H9 (cell line): ENCODE results near the gene IGSF9B. TPM values are rescaled to one million over a fixed set of nuclear protein-coding genes. Genes with fewer than 3 reads are reported as not detected.

ENCODE experiments used
- DNase-seq: peaks from one replicate; pipeline ENCODE4 v3.0.0-alpha.2; 2017
- H2AFZ ChIP-seq: one replicate; pipeline ENCODE4 v1.6.1; 2013; ENCODE audit warnings: mild to moderate bottlenecking, low read length, control low read depth, moderate library complexity
- H2AK5ac ChIP-seq: 2 replicates; pipeline ENCODE4 v1.6.1; 2013; ENCODE audit warnings: low read length, control low read depth, mixed read lengths; ENCODE audit not compliant: insufficient read length
- H2BK120ac ChIP-seq: one replicate; pipeline ENCODE4 v1.6.1; 2013; ENCODE audit warnings: low read depth, mild to moderate bottlenecking, low read length, control low read depth, inconsistent platforms; ENCODE audit not compliant: poor library complexity, severe bottlenecking
- H2BK12ac ChIP-seq: 2 replicates; pipeline ENCODE4 v1.6.1; 2013; ENCODE audit warnings: low read length, control low read depth, mixed read lengths, low read depth; ENCODE audit not compliant: insufficient read length
- H2BK15ac ChIP-seq: 2 replicates; pipeline ENCODE4 v1.6.1; 2013; ENCODE audit warnings: low read depth, low read length, control low read depth
- H2BK20ac ChIP-seq: one replicate; pipeline ENCODE4 v1.6.1; 2013; ENCODE audit warnings: low read depth, mild to moderate bottlenecking, low read length, control low read depth, inconsistent platforms; ENCODE audit not compliant: poor library complexity, severe bottlenecking
- H2BK5ac ChIP-seq: 2 replicates; pipeline ENCODE4 v1.6.1; 2013; ENCODE audit warnings: low read length, control low read depth, mixed read lengths; ENCODE audit not compliant: insufficient read length
- H3K14ac ChIP-seq: 2 replicates; pipeline ENCODE4 v1.6.1; 2013; ENCODE audit warnings: low read length, control low read depth; ENCODE audit not compliant: insufficient read depth
- H3K18ac ChIP-seq: 2 replicates; pipeline ENCODE4 v1.6.1; 2013; ENCODE audit warnings: low read depth, mild to moderate bottlenecking, mixed read lengths, low read length, control low read depth; ENCODE audit not compliant: insufficient read length
- H3K23ac ChIP-seq: 2 replicates; pipeline ENCODE4 v1.6.1; 2013; ENCODE audit warnings: low read length, control low read depth, mixed read lengths, low read depth; ENCODE audit not compliant: insufficient read length
- H3K23me2 ChIP-seq: 2 replicates; pipeline ENCODE4 v1.6.1; 2013; ENCODE audit warnings: low read depth, mild to moderate bottlenecking, mixed read lengths, low read length, control low read depth; ENCODE audit not compliant: insufficient read length, poor library complexity, severe bottlenecking
- H3K27ac ChIP-seq: 2 replicates; pipeline ENCODE4 v1.5.1; 2013; ENCODE audit warnings: low read length, control low read depth, mixed read lengths, low read depth; ENCODE audit not compliant: insufficient read length
- H3K27me3 ChIP-seq: 2 replicates; pipeline ENCODE4 v1.6.1; 2013; ENCODE audit warnings: low read length, control low read depth, inconsistent platforms; ENCODE audit not compliant: insufficient read depth
- H3K4ac ChIP-seq: 2 replicates; pipeline ENCODE4 v1.6.1; 2013; ENCODE audit warnings: low read depth, mild to moderate bottlenecking, control low read depth, inconsistent platforms, low read length, moderate library complexity
- H3K4me1 ChIP-seq: 2 replicates; pipeline ENCODE4 v1.6.1; 2013; ENCODE audit warnings: low read length, control low read depth, inconsistent platforms; ENCODE audit not compliant: insufficient read depth
- H3K4me2 ChIP-seq: 2 replicates; pipeline ENCODE4 v1.6.1; 2013; ENCODE audit warnings: low read length, control low read depth, mixed read lengths; ENCODE audit not compliant: insufficient read length, insufficient read depth
- H3K56ac ChIP-seq: 2 replicates; pipeline ENCODE4 v1.6.1; 2013; ENCODE audit warnings: low read depth, mild to moderate bottlenecking, mixed read lengths, low read length, control low read depth; ENCODE audit not compliant: insufficient read length
- H3K79me1 ChIP-seq: 2 replicates; pipeline ENCODE4 v1.6.1; 2013; ENCODE audit warnings: low read depth, mild to moderate bottlenecking, moderate library complexity, low read length, control low read depth, inconsistent platforms; ENCODE audit not compliant: insufficient read depth, poor library complexity, severe bottlenecking
- H3K79me2 ChIP-seq: 2 replicates; pipeline ENCODE4 v1.6.1; 2013; ENCODE audit warnings: low read length, control low read depth, inconsistent platforms; ENCODE audit not compliant: insufficient read depth
- H3K9ac ChIP-seq: 2 replicates; pipeline ENCODE4 v1.6.1; 2013; ENCODE audit warnings: low read length, control low read depth, mixed read lengths; ENCODE audit not compliant: insufficient read length; ENCODE audit errors: extremely low read depth
- H3K9me3 ChIP-seq: one replicate; pipeline ENCODE4 v1.6.1; 2013; ENCODE audit warnings: low read depth, low read length, inconsistent platforms; ENCODE audit not compliant: control insufficient read depth
- H3T11ph ChIP-seq: one replicate; pipeline ENCODE4 v1.6.1; 2013; ENCODE audit warnings: mild to moderate bottlenecking, low read length, control low read depth, inconsistent platforms
- H4K20me1 ChIP-seq: one replicate; pipeline ENCODE4 v1.6.1; 2013; ENCODE audit not compliant: control insufficient read depth, insufficient read length, insufficient read depth
- H4K5ac ChIP-seq: 2 replicates; pipeline ENCODE4 v1.6.1; 2013; ENCODE audit warnings: low read depth, mild to moderate bottlenecking, mixed read lengths, low read length, control low read depth; ENCODE audit not compliant: insufficient read length
- H4K8ac ChIP-seq: replicated peaks from 2 replicates; pipeline ENCODE4 v1.6.1; 2013; ENCODE audit warnings: low read length, control low read depth, mixed read lengths, low read depth; ENCODE audit not compliant: insufficient read length
- H4K91ac ChIP-seq: 2 replicates; pipeline ENCODE4 v1.6.1; 2013; ENCODE audit warnings: low read depth, mild to moderate bottlenecking, moderate library complexity, mixed read lengths, low read length, control low read depth; ENCODE audit not compliant: insufficient read length
- H3K27ac Mint-ChIP-seq, 3 experiments: 2 replicates in 2 of 3; 3 replicates in 1 of 3; pipeline ENCODE4 v1.8.0; 2020 to 2021; ENCODE audit warnings: mixed read lengths in 3 of 3, mild to moderate bottlenecking in 1 of 3, moderate library complexity in 1 of 3
- H3K27me3 Mint-ChIP-seq: 2 replicates; pipeline ENCODE4 v1.8.0; 2021; ENCODE audit warnings: low read depth, mild to moderate bottlenecking, moderate library complexity, mixed read lengths
- H3K36me3 Mint-ChIP-seq, 3 experiments: 2 replicates in 2 of 3; 3 replicates in 1 of 3; pipeline ENCODE4 v1.8.0; 2020 to 2021; ENCODE audit warnings: low read depth in 3 of 3, mixed read lengths in 3 of 3; ENCODE audit not compliant: insufficient read depth in 1 of 3
- H3K4me1 Mint-ChIP-seq, 2 experiments: 2 replicates each; pipeline ENCODE4 v1.8.0; 2020; ENCODE audit warnings: mixed read lengths in 2 of 2
- H3K4me3 Mint-ChIP-seq, 2 experiments: 2 replicates in 1 of 2; 3 replicates in 1 of 2; pipeline ENCODE4 v1.8.0; 2020 to 2021; ENCODE audit warnings: mild to moderate bottlenecking in 2 of 2, mixed read lengths in 2 of 2, moderate library complexity in 1 of 2
- H3K9me3 Mint-ChIP-seq, 2 experiments: 2 replicates in 1 of 2; 3 replicates in 1 of 2; pipeline ENCODE4 v1.8.0; 2020; ENCODE audit warnings: mild to moderate bottlenecking in 2 of 2, mixed read lengths in 2 of 2, moderate library complexity in 1 of 2
- WGBS: extraction: QIAGEN DNeasy Blood & Tissue Kit; methylation state at CpG from one replicate; pipeline ENCODE4 v1.1.7; 2013; ENCODE audit warnings: missing lambda C conversion rate, low lambda C conversion rate, mixed read lengths; ENCODE audit not compliant: insufficient read length; ENCODE audit errors: extremely low coverage; 5-methylcytosine and 5-hydroxymethylcytosine counted together
- total RNA-seq: library from RNA; stranded (reverse); gene quantifications from 2 replicates; pipeline ENCODE4 v1.2.1, GENCODE V29; 2021
- TF ChIP-seq, protein P1 (sequence below): fragments of 200-600 bp; sonication (generic); conservative IDR thresholded peaks from 3 replicates; pipeline ENCODE4 v1.8.0; 2021; ENCODE audit warnings: antibody characterized with exemption, mild to moderate bottlenecking

Gene IGSF9B
- total RNA-seq, 1 experiment from 2014 or later = 25.7 TPM

DNA sequence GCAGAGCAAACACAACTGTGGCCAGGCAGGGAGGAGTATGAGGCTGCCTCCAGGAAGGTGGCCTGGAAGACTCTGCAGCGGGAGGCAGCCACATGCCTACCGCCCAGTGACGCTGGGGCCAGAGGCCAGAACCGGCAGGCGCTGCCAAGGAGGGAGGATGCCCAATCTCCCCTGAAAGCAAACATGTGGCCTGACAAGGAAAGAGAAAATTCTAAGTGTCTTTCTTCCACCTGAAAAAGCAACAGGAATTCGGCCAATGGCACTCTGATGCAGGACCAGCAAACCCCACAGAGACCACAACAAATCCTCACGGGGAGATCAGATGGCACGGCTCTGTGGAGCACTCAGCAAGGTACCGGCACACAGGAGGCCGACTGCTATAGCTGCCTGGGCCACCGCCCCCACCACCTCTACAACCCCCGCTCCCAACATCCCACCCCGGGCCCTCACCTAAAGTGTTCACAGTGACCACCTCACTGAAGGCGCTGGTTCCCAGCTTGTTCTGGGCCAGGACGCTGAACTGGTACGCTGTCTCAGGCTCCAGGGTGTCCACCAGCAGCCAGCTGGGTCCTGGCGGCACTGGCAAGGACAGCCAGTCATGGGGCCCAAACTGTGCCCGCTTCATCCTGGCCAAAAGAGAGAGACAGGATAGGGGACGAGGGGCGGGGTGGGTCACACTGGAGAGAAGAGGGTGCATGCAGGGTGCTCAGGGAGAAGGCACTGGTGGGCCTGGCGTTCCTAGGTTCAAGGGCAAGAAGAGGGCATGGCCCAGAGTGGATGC is 30.1 kb downstream of the IGSF9B start:
- Histone ChIP-seq H2BK5ac (no peak overlapping the region), H3K4ac (no peak overlapping the region), H3K79me2 (no peaks in the 10 kb centered on the region), H3K9ac (no peak overlapping the region), H2BK120ac (no peak overlapping the region), H3K56ac (no peak overlapping the region), H3K14ac (no peak overlapping the region), H3K23me2 (no peaks in the 10 kb centered on the region), H3K4me1 (no peaks in the 10 kb centered on the region), H2BK20ac (no peak overlapping the region), H4K20me1 (no peaks in the 10 kb centered on the region), H3T11ph (no peak overlapping the region), H2BK15ac (no peak overlapping the region), H4K91ac (no peak overlapping the region), H3K9me3 (no peaks in the 10 kb centered on the region), H3K4me2 (no peak overlapping the region), H3K27ac (no peak overlapping the region), H3K79me1 (no peaks in the 10 kb centered on the region), H3K23ac (no peak overlapping the region), H2AFZ (no peak overlapping the region), H2AK5ac (no peak overlapping the region), H2BK12ac (no peak overlapping the region), H3K18ac (no peak overlapping the region), H4K5ac (no peak overlapping the region), H4K8ac (no peak overlapping the region), H3K27me3 (no peaks in the 10 kb centered on the region)
- Mint-ChIP-seq H3K4me1 (peaks cover 10 to 11% of the 10 kb centered on the region in 2 experiments), H3K27ac (no peak overlapping the region; a peak in 1 of 7 replicates), H3K4me3 (no peak overlapping the region), H3K27me3 (no peaks in the 10 kb centered on the region), H3K9me3 (no peaks in the 10 kb centered on the region), H3K36me3 (peaks cover 35 to 56% (median 54%) of the 10 kb centered on the region in 3 experiments; a peak in 6 of 7 replicates)
- TF ChIP-seq, protein P1, sequence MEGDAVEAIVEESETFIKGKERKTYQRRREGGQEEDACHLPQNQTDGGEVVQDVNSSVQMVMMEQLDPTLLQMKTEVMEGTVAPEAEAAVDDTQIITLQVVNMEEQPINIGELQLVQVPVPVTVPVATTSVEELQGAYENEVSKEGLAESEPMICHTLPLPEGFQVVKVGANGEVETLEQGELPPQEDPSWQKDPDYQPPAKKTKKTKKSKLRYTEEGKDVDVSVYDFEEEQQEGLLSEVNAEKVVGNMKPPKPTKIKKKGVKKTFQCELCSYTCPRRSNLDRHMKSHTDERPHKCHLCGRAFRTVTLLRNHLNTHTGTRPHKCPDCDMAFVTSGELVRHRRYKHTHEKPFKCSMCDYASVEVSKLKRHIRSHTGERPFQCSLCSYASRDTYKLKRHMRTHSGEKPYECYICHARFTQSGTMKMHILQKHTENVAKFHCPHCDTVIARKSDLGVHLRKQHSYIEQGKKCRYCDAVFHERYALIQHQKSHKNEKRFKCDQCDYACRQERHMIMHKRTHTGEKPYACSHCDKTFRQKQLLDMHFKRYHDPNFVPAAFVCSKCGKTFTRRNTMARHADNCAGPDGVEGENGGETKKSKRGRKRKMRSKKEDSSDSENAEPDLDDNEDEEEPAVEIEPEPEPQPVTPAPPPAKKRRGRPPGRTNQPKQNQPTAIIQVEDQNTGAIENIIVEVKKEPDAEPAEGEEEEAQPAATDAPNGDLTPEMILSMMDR = no peak
- DNase-seq = no peak
- WGBS = no CpG with 5 or more reads among the region's 21 CpGs
